ENCODE results near the gene LRRC74A. TPM values are rescaled to one million over a fixed set of nuclear protein-coding genes. Genes with fewer than 3 reads are reported as not detected.
A peak's percentile ranks its signal among the peaks of the same experiment; 100 is the strongest.
"Not testable (repeated sequence)": the region's sequence is repeated elsewhere in the genome, so short reads cannot be mapped to it uniquely, and the experiment has no call there.

LRRC74A gene
- total RNA-seq, 2 donors from 2014 or later = not detected

DNA sequence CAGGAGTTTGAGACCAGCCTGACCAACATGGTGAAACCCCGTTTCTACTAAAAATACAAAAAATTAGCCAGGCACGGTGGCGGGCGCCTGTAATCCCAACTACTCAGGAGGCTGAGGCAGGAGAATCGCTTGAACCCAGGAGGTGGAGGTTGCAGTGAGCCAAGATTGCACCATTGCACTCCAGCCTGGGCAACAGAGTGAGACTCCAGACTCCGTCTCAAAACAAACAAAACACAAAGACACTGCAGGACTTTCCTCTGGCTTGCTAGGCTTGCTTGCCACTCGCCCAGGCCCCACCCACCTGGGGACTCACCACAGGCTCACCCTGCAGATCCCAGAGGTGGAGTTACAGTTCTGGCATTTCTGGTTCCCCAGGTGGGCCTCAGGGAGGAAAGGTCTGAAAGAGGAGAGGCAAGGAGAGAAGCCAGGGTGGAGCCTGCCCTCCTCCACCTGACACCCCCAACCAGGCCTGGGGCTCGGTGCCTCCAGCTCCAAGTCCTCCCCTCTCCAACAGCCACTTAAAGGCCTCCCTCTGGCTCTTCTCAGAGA is 88.4 kb downstream of the LRRC74A start:
- H3K27me3 Mint-ChIP-seq; ATAC-seq; DNase-seq; H3K4me3 Mint-ChIP-seq; H3K36me3 Mint-ChIP-seq (ENCODE audit: low read depth); H3K9me3 ChIP-seq (ENCODE audit: control insufficient read depth, low read length, poor library complexity, severe bottlenecking): not testable (repeated sequence)
- Mint-ChIP-seq H3K27ac (peak overlapping the region; percentile 57), H3K4me1 (peaks cover 15% of the 10 kb centered on the region)

DNA sequence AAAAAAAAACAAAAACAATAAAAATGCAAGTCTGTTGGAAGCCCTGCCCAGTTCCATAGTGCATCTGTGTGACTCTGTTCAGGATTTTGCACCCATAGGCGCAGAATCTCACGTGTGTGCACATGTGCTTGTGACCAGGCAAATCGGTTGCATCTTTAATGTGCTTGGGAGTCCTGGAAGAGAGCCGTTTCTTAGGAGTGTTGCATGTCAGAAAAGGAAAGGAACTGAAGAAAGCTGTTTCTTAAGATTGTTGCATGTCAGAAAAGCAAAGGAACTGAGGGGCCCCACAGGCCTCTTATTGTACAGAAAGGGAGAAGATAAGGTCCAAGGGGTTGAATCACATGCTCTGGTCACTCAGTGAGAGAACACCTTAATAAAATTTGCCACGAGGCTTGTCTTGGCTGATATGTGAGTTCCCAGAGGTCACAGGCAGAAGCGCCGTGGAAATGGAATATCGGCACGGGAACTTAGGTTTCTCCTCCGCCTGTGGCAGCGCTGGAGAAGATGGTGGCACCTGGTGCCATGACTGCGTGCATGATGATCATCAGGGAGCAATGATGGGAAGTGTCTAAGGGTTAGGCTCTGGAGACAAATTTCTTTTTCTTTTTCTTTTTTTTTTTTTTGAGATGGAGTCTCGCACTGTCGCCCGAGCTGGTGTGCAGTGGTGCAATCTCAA is 90.0 kb downstream of the LRRC74A start:
- ATAC-seq = no peak
- H3K27ac Mint-ChIP-seq = no peak overlapping the region
- H3K4me3 Mint-ChIP-seq = no peak overlapping the region
- H3K36me3 Mint-ChIP-seq (ENCODE audit: low read depth) = no peaks in the 10 kb centered on the region
- no peaks in the 10 kb centered on the region for H3K27me3 Mint-ChIP-seq
- no peak for DNase-seq
- no peaks in the 10 kb centered on the region for H3K9me3 ChIP-seq (ENCODE audit: control insufficient read depth, low read length, poor library complexity, severe bottlenecking)
- peaks cover 18% of the 10 kb centered on the region for H3K4me1 Mint-ChIP-seq

DNA sequence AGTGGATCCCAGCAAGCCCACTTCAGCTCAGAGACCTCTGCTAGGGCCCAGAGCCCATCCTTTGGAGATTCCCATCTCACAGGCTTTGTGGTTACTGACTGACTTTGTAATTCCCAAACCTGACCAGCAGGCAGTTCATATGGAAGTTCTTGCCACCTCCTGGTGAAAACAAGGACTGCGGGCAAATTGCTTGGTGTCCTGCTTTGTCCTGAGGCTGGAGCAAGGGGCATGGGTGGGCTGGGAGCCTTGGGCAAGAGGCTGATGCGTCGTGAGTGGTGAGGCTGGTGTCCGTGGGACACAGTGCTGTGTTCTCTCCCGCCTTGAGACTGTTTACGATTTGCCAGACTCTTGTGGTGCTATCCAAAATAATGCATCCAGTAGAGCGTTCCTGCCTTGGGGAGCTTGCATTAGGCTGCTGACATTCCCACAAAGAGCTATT is 91.0 kb downstream of the LRRC74A start:
- no peaks in the 10 kb centered on the region for H3K27me3 Mint-ChIP-seq
- no peak overlapping the region for H3K4me3 Mint-ChIP-seq
- H3K9me3 ChIP-seq (ENCODE audit: control insufficient read depth, low read length, poor library complexity, severe bottlenecking) = no peaks in the 10 kb centered on the region
- H3K27ac Mint-ChIP-seq = no peak overlapping the region
- H3K36me3 Mint-ChIP-seq (ENCODE audit: low read depth) = no peaks in the 10 kb centered on the region
- peaks cover 23% of the 10 kb centered on the region for H3K4me1 Mint-ChIP-seq
- DNase-seq (no peak), ATAC-seq (no peak)

DNA sequence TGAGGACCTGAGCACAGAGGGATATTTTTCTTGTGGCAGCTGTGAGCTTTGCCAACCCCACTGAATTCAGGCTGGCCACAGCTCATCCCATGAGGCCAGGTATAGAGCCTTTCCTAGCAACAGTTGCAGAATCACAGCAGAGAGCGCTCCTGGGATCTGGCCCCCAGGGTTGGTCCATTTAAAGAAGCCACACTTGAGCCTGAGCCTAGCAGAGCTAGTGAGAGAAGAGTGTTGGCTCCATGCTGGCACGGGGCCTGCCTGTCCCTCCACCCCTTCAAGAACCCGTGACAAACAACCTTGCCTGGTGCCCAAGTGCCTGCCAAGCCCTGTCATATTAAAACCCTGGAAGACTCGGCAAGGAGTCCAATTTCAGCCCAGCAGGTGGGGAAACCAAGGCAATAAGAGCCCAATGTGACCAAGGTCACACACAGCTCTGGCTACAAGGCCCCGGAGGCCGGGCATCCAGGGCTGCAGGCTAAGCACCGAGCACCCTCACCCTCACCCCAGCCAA is 91.6 kb downstream of the LRRC74A start:
- no peaks in the 10 kb centered on the region for H3K9me3 ChIP-seq (ENCODE audit: control insufficient read depth, low read length, poor library complexity, severe bottlenecking)
- no peak for ATAC-seq
- Mint-ChIP-seq H3K27ac (peak overlapping the region; percentile 85), H3K27me3 (no peaks in the 10 kb centered on the region), H3K4me3 (no peak overlapping the region), H3K4me1 (peaks cover 28% of the 10 kb centered on the region), H3K36me3 (ENCODE audit: low read depth) (no peaks in the 10 kb centered on the region)
- no peak for DNase-seq

DNA sequence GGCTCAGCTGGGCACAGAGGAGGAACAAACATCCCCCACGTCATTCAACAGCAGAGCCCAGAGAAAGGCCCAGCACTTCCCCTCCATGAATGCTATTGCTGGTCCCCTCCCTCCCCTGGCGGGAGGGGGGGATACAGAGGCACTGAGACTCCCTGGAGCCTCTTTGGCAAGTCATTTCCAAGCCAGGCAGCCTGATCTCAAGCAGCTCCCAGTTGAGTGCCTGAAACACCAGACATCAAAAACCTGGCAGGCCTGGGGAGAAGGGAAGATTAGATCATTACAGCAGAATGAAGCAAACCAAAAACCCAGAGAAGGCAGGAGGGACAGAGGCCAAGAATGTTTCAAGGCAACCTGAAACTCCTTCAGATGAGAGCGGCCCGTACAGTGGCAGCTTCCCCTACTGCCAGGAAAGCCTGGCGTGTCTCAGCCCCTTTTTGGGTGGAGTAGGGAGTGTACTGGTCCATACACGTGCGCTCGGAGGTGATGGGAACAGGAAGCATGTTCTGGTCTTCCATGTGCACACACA is 92.1 kb downstream of the LRRC74A start:
- DNase-seq (no peak), ATAC-seq (no peak)
- H3K9me3 ChIP-seq (ENCODE audit: control insufficient read depth, low read length, poor library complexity, severe bottlenecking) = no peaks in the 10 kb centered on the region
- Mint-ChIP-seq H3K27me3 (no peaks in the 10 kb centered on the region), H3K27ac (peak overlapping the region; percentile 85), H3K4me1 (peaks cover 30% of the 10 kb centered on the region), H3K36me3 (ENCODE audit: low read depth) (no peaks in the 10 kb centered on the region), H3K4me3 (peak overlapping the region; percentile 31)

DNA sequence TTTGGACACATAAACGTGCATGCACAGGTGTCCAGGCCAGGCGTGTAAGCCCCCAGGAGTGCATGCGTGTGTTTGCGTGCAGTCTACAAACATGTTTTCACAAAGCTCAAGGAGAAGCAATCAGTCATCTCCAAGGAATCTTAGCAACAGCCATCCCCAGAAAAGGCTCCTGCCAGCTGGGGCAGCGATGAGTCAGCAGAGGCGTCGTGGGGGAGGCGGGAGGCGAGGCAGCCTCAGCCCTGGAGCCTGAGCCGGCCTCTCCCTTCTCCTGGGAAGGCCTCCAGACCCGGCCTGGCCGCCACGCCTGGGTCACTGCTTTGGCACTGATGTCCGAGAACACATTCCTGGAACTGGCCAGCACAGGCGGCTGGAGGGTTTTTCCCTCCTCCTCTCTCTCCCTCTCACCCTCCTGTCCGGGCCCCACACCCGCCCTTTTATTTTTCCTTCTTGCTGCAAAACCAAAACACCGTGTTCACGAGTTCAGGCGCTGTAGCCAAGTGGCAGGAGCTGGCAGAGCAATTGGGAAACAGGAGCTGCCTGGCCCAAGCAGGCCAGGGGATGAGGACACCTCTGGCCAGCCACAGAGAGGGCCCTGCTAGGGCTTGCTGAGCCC is 92.7 kb downstream of the LRRC74A start:
- no peak overlapping the region for H3K4me3 Mint-ChIP-seq
- peak overlapping the region; percentile 91 for H3K27ac Mint-ChIP-seq
- no peaks in the 10 kb centered on the region for H3K27me3 Mint-ChIP-seq
- H3K4me1 Mint-ChIP-seq = peaks cover 25% of the 10 kb centered on the region
- no peak for ATAC-seq
- H3K36me3 Mint-ChIP-seq (ENCODE audit: low read depth) = no peaks in the 10 kb centered on the region
- no peaks in the 10 kb centered on the region for H3K9me3 ChIP-seq (ENCODE audit: control insufficient read depth, low read length, poor library complexity, severe bottlenecking)
- no peak for DNase-seq

Other genes starting within 250 kb of the LRRC74A start
- 10 to 100 TPM; 11.7 to 16.8 TPM for gene VASH1, start 64.9 kb upstream of the LRRC74A start, total RNA-seq
- 10 to 100 TPM; 11.9 to 14.0 TPM for gene ANGEL1, start 13.5 kb upstream of the LRRC74A start, total RNA-seq
- 10 to 100 TPM; 41.9 to 51.7 TPM for gene IRF2BPL, start 202.3 kb downstream of the LRRC74A start, total RNA-seq